SIG-M5 (cell line): Measurements from ENCODE around the gene FBXO3.
"Not testable (repeated sequence)": the region's sequence is repeated elsewhere in the genome, so short reads cannot be mapped to it uniquely, and the experiment has no call there.

Source experiments
- DNase-seq: peaks from one replicate; lab custom pipeline; 2025; lab: John Stamatoyannopoulos, UW

Gene FBXO3

GRCh38 chr11:33772300-33772699 is 2.0 kb downstream of the FBXO3 start:
- no peak for DNase-seq

- DNase-seq = no peak
Measured at GRCh38 chr11:33770236-33770635, 4.1 kb downstream of the FBXO3 start.

GRCh38 chr11:33769542-33769941 is 4.8 kb downstream of the FBXO3 start:
- no peak for DNase-seq

GRCh38 chr11:33767624-33768023 is 6.7 kb downstream of the FBXO3 start:
- DNase-seq = no peak

GRCh38 chr11:33766085-33766484 is 8.2 kb downstream of the FBXO3 start:
- no peak for DNase-seq

GRCh38 chr11:33761471-33761870 is 12.8 kb downstream of the FBXO3 start:
- DNase-seq = no peak

- no peak for DNase-seq
Measured at GRCh38 chr11:33753304-33753967, 20.9 kb downstream of the FBXO3 start.

- DNase-seq = no peak
Measured at GRCh38 chr11:33751878-33752277, 22.4 kb downstream of the FBXO3 start.

GRCh38 chr11:33747979-33748378 is 26.3 kb downstream of the FBXO3 start:
- DNase-seq = no peak

- no peak for DNase-seq
Measured at GRCh38 chr11:33743291-33743690, 31.0 kb downstream of the FBXO3 start.

GRCh38 chr11:33742249-33742851 is 32.0 kb downstream of the FBXO3 start:
- DNase-seq = no peak

GRCh38 chr11:33741806-33742205 is 32.5 kb downstream of the FBXO3 start:
- DNase-seq = no peak

GRCh38 chr11:33737362-33737821 is 36.9 kb downstream of the FBXO3 start:
- no peak for DNase-seq

GRCh38 chr11:33736148-33736812 is 38.0 kb downstream of the FBXO3 start, which contains the start of gene CD59:
CD59 (minus strand) TSS chr11:33736423; CDS start chr11:33722445, 13,978 bp downstream.
- no peak for DNase-seq

GRCh38 chr11:33735271-33736147 is 38.8 kb downstream of the FBXO3 start:
- no peak for DNase-seq

- no peak for DNase-seq
Measured at GRCh38 chr11:33734441-33735270, 39.7 kb downstream of the FBXO3 start.

GRCh38 chr11:33733980-33734379 is 40.3 kb downstream of the FBXO3 start:
- no peak for DNase-seq

- peak; percentile 3 for DNase-seq
Measured at GRCh38 chr11:33731723-33732531, 42.4 kb downstream of the FBXO3 start.

- DNase-seq = no peak
Measured at GRCh38 chr11:33730716-33731115, 43.6 kb downstream of the FBXO3 start.

GRCh38 chr11:33729072-33729664 is 45.2 kb downstream of the FBXO3 start:
- not testable (repeated sequence) for DNase-seq
